Liver (tissue), 9 donors: ENCODE measurements around the gene SLC12A6. TPM values are rescaled to one million over a fixed set of nuclear protein-coding genes. Genes with fewer than 3 reads are reported as not detected.

Source experiments
- DNase-seq: peaks from one replicate; pipeline ENCODE4 v3.0.0-alpha.2; 2017; ENCODE audit warnings: low spot score
- H3K27ac ChIP-seq, 2 donors: one replicate each; pipeline ENCODE4 v1.7.0; 2013; ENCODE audit warnings: inconsistent platforms in 2 of 2, low read length in 2 of 2, control low read depth in 1 of 2, low read depth in 1 of 2, mild to moderate bottlenecking in 1 of 2
- H3K27me3 ChIP-seq, 4 donors: one replicate each; pipeline versions ENCODE4 v1.6.1 to v1.7.0; 2013; ENCODE audit warnings: low read length in 3 of 4, inconsistent platforms in 1 of 4, mild to moderate bottlenecking in 1 of 4, moderate library complexity in 1 of 4; ENCODE audit not compliant: control insufficient read depth in 4 of 4, insufficient read depth in 4 of 4
- H3K36me3 ChIP-seq, 4 donors: one replicate each; pipeline versions ENCODE4 v1.6.1 to v1.7.0; 2013; ENCODE audit warnings: low read length in 3 of 4, mild to moderate bottlenecking in 3 of 4, low read depth in 1 of 4, moderate library complexity in 1 of 4; ENCODE audit not compliant: control insufficient read depth in 4 of 4, insufficient read depth in 3 of 4
- H3K4me1 ChIP-seq, 4 donors: one replicate each; pipeline versions ENCODE4 v1.6.1 to v1.7.0; 2013; ENCODE audit warnings: low read length in 3 of 4, mild to moderate bottlenecking in 3 of 4, moderate library complexity in 1 of 4; ENCODE audit not compliant: control insufficient read depth in 4 of 4, insufficient read depth in 4 of 4
- H3K4me3 ChIP-seq, 3 donors: one replicate each; pipeline versions ENCODE4 v1.6.1 to v1.7.0; 2013; ENCODE audit warnings: low read length in 3 of 3, control low read depth in 1 of 3, low read depth in 1 of 3, mild to moderate bottlenecking in 1 of 3
- H3K9ac ChIP-seq, 2 donors: one replicate each; pipeline ENCODE4 v1.7.0; 2013; ENCODE audit warnings: low read length in 2 of 2, mild to moderate bottlenecking in 2 of 2, moderate library complexity in 2 of 2, control low read depth in 1 of 2, low read depth in 1 of 2
- H3K9me3 ChIP-seq, 4 donors: one replicate each; pipeline versions ENCODE4 v1.6.1 to v1.7.0; 2013; ENCODE audit warnings: low read length in 3 of 4; ENCODE audit not compliant: control insufficient read depth in 4 of 4
- CTCF ChIP-seq: fragments of 150-350 bp; IDR thresholded peaks from 2 replicates; pipeline ENCODE4 v1.5.1; 2017; ENCODE audit warnings: improper control_type of control experiment, low read depth, low read length; ENCODE audit not compliant: missing input control
- EGR1 ChIP-seq, 2 donors: IDR thresholded peaks; 2 replicates each; pipeline ENCODE4 v1.6.1; 2016 to 2018; ENCODE audit warnings: antibody characterized with exemption in 2 of 2, low read depth in 2 of 2
- GABPA ChIP-seq, 2 donors: IDR thresholded peaks in 1 of 2; conservative IDR thresholded peaks in 1 of 2; 2 replicates each; pipeline ENCODE4 v1.6.1; 2016; ENCODE audit warnings: antibody characterized with exemption in 2 of 2, mild to moderate bottlenecking in 1 of 2, moderate library complexity in 1 of 2
- JUND ChIP-seq, 2 donors: IDR thresholded peaks; 2 replicates each; pipeline ENCODE4 v1.6.1; 2016; ENCODE audit warnings: antibody characterized with exemption in 2 of 2
- RAD21 ChIP-seq, 2 donors: IDR thresholded peaks; 2 replicates each; pipeline ENCODE4 v1.6.1; 2016; ENCODE audit warnings: antibody characterized with exemption in 2 of 2, mild to moderate bottlenecking in 2 of 2
- RXRA ChIP-seq, 2 donors: IDR thresholded peaks; 2 replicates each; pipeline ENCODE4 v1.6.1; 2017 to 2018; ENCODE audit warnings: antibody characterized with exemption in 2 of 2, mild to moderate bottlenecking in 1 of 2
- SP1 ChIP-seq: IDR thresholded peaks from 2 replicates; pipeline ENCODE4 v1.6.1; 2018; ENCODE audit warnings: antibody characterized with exemption, mild to moderate bottlenecking
- TAF1 ChIP-seq: conservative IDR thresholded peaks from 2 replicates; pipeline ENCODE4 v1.6.1; 2016; ENCODE audit warnings: antibody characterized with exemption, mild to moderate bottlenecking
- YY1 ChIP-seq: IDR thresholded peaks from 2 replicates; pipeline ENCODE4 v1.6.1; 2016; ENCODE audit warnings: antibody characterized with exemption, mild to moderate bottlenecking
- ZBTB33 ChIP-seq: IDR thresholded peaks from 2 replicates; pipeline ENCODE4 v1.6.1; 2016; ENCODE audit warnings: antibody characterized with exemption
- WGBS: extraction: QIAGEN DNeasy Blood & Tissue Kit; methylation state at CpG from one replicate; pipeline ENCODE4 v1.1.7; 2013; 5-methylcytosine and 5-hydroxymethylcytosine counted together
- polyA plus RNA-seq, 2 donors: library from polyadenylated mRNA; stranded (reverse) in 1 of 2; unstranded in 1 of 2; fragments of 200-250 nt in 1 of 2; fragments of >200 nt in 1 of 2; fragmentation: Nextera tagmentation in 1 of 2; extraction: Ambion mirVana in 1 of 2; gene quantifications; one replicate each; pipeline versions ENCODE4 v1.2.1 to v1.2.3, GENCODE V29; 2013 to 2015
- total RNA-seq, 2 donors: library from RNA; depleted of rRNA; stranded (reverse); fragments of >200 nt; gene quantifications; one replicate each; pipeline ENCODE4 v1.2.3, GENCODE V29; 2014
- TF ChIP-seq, protein P1 (sequence below): IDR thresholded peaks from 2 replicates; pipeline ENCODE4 v1.6.1; 2016; ENCODE audit warnings: antibody characterized with exemption
- TF ChIP-seq, protein P2 (sequence below): IDR thresholded peaks from 2 replicates; pipeline ENCODE4 v1.6.1; 2016; ENCODE audit warnings: antibody characterized with exemption, mild to moderate bottlenecking
- donor health status: healthy.
- donor health status: healthy.
- donor health status: healthy.
- donor health status: healthy.
- donor health status: healthy.

The SLC12A6 gene
- total and polyA plus RNA-seq, 4 donors: 1.9 to 17.8 (median 7.1) TPM

- Histone ChIP-seq H3K27me3 (no peaks in the 10 kb centered on the region), H3K4me1 (peaks cover 0 to 19% (median 12%) of the 10 kb centered on the region in 4 donors), H3K4me3 (peak within 1 kb of the TSS; percentile 76 to 86 (median 77)), H3K36me3 (no peaks in the 10 kb centered on the region), H3K9me3 (no peaks in the 10 kb centered on the region), H3K9ac (peak within 1 kb of the TSS; percentile 59 to 83), H3K27ac (peak within 1 kb of the TSS; percentile 90 to 97)
- under 1% methylated on average over 80 of the region's 80 CpGs for WGBS
- peak; percentile 86 for DNase-seq
- TF ChIP-seq, protein P1, sequence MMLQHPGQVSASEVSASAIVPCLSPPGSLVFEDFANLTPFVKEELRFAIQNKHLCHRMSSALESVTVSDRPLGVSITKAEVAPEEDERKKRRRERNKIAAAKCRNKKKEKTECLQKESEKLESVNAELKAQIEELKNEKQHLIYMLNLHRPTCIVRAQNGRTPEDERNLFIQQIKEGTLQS: no peak
- TF ChIP-seq CTCF: peak; percentile 76
- no peak for TF ChIP-seq JUND (IDR thresholded peaks at IDR 0.05)
- TF ChIP-seq, protein P2, sequence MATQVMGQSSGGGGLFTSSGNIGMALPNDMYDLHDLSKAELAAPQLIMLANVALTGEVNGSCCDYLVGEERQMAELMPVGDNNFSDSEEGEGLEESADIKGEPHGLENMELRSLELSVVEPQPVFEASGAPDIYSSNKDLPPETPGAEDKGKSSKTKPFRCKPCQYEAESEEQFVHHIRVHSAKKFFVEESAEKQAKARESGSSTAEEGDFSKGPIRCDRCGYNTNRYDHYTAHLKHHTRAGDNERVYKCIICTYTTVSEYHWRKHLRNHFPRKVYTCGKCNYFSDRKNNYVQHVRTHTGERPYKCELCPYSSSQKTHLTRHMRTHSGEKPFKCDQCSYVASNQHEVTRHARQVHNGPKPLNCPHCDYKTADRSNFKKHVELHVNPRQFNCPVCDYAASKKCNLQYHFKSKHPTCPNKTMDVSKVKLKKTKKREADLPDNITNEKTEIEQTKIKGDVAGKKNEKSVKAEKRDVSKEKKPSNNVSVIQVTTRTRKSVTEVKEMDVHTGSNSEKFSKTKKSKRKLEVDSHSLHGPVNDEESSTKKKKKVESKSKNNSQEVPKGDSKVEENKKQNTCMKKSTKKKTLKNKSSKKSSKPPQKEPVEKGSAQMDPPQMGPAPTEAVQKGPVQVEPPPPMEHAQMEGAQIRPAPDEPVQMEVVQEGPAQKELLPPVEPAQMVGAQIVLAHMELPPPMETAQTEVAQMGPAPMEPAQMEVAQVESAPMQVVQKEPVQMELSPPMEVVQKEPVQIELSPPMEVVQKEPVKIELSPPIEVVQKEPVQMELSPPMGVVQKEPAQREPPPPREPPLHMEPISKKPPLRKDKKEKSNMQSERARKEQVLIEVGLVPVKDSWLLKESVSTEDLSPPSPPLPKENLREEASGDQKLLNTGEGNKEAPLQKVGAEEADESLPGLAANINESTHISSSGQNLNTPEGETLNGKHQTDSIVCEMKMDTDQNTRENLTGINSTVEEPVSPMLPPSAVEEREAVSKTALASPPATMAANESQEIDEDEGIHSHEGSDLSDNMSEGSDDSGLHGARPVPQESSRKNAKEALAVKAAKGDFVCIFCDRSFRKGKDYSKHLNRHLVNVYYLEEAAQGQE: no peak
- TF ChIP-seq SP1: peak; percentile 29
- TF ChIP-seq ZBTB33: no peak
- no peak for TF ChIP-seq EGR1 (IDR thresholded peaks at IDR 0.05; ENCODE audit: low read depth in 2 of 2)
- TF ChIP-seq YY1: peak; percentile 97
- no peak for TF ChIP-seq TAF1
- TF ChIP-seq RAD21 (IDR thresholded peaks at IDR 0.05): peak; percentile 76 to 83
- peak in 1 of 2 donors; percentile 16 for TF ChIP-seq GABPA (IDR thresholded peaks at IDR 0.05 in 1 of 2, conservative IDR thresholded peaks at IDR 0.05 in 1 of 2)
- TF ChIP-seq RXRA (IDR thresholded peaks at IDR 0.05): peak in 1 of 2 donors; percentile 33
Measured at GRCh38 chr15:34367101-34368081, 29.8 kb upstream of the SLC12A6 start, which contains the start of gene LPCAT4. Gene LPCAT4 (minus strand): TSS chr15:34367196. CDS start chr15:34367100, 96 bp downstream.
